ENCODE measurements around the gene HES5. TPM values are rescaled to one million over a fixed set of nuclear protein-coding genes. Genes with fewer than 3 reads are reported as not detected.

HES5 gene
- total RNA-seq, 1 experiment from 2014 or later: not detected

DNA sequence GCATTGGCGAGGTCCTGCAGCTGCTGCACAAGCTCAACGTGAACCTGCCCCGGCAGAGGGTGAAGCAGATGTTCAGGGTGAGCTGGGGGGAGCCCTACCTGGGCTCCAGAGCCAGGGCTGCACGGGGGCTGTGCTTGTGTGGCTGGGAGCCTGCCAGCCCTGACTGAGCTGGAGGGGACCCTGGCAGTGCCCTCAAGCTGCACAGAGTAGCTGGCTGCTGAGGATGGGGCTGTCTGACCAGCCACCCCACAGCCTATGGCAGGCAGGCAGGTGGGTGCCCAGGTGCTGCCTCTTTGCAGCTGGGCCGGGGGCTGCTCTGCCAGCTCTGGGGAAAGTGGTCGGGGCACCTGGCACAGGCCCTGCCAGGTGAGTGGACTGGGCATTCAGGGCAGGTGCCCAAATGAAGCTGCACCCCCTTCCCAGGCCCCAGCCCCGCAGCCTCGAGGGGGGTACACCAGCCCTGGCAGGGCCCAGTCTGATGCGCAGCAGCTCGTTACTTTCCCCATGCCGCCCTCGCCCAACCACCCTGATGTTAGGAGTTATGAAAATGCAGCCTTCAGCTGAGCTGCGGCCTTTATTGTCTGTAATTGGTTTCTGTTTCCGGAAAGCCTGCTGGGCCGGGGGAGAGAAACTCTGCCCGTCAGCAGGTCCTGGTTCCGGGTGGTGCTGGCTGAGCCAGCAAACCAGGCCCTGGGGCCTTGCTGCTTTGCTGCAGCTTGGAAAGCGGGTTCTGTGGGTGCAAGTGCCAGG, 49.7 kb downstream of the HES5 start:
- no peak overlapping the region for H3K27ac ChIP-seq
- H3K36me3 ChIP-seq: no peaks in the 10 kb centered on the region
- no peaks in the 10 kb centered on the region for H3K9me3 ChIP-seq (replicated peaks)
- H3K4me1 ChIP-seq (replicated peaks): no peaks in the 10 kb centered on the region
- H3K27me3 ChIP-seq (replicated peaks): no peaks in the 10 kb centered on the region
- H3K4me3 ChIP-seq: no peak overlapping the region
- DNase-seq (ENCODE audit: low read depth in 1 of 2, low spot score in 2 of 2): no peak

DNA sequence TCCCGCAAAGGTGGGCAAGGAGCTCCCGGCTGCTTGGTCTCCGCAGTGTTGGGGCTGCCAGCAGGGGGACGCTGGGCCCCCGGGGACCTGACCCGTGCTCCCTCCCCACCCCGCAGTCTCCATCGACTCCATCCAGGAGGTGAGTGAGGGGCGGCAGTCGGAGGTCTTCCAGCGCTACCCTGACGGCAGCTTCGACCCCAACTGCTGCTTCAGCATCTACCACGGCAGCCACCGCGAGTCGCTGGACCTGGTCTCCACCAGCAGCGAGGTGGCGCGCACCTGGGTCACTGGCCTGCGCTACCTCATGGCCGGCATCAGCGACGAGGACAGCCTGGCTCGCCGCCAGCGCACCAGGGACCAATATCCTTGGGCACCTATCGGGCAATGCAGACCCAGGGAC, 50.4 kb downstream of the HES5 start:
- Histone ChIP-seq H3K4me3 (no peak overlapping the region), H3K27me3 (replicated peaks) (no peaks in the 10 kb centered on the region), H3K9me3 (replicated peaks) (no peaks in the 10 kb centered on the region), H3K4me1 (replicated peaks) (no peaks in the 10 kb centered on the region), H3K36me3 (no peaks in the 10 kb centered on the region), H3K27ac (no peak overlapping the region)
- DNase-seq (ENCODE audit: low read depth in 1 of 2, low spot score in 2 of 2): no peak

DNA sequence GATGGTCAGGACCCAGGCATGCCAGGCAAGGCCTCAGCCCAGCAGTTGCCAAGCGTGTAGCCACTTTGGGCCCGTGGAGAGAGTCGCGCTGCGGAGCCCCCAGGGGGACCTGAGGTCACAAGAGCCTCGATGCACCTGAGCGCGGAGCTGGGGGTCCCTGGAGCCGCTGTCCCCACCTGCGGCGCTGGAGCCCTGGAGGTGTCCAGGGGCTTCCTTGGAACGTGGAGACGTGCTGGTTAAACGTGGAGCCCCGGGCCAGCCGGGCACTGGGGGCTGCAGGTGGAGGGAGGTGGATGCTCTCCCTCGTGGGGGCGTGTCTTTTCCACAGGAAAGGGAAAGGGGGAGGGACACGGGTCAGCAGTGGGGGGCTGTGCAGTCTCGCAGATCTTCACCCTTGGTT, 50.9 kb downstream of the HES5 start:
- Histone ChIP-seq H3K9me3 (replicated peaks) (no peaks in the 10 kb centered on the region), H3K27ac (no peak overlapping the region), H3K4me1 (replicated peaks) (no peaks in the 10 kb centered on the region), H3K27me3 (replicated peaks) (no peaks in the 10 kb centered on the region), H3K36me3 (no peaks in the 10 kb centered on the region), H3K4me3 (no peak overlapping the region)
- no peak for DNase-seq (ENCODE audit: low read depth in 1 of 2, low spot score in 2 of 2)

Other genes starting within 250 kb of the HES5 start
- 2.3 and 5.0 TPM in 2 replicates for gene MORN1, start 138.7 kb downstream of the HES5 start, total RNA-seq (2014; rRNA removed; shearing (Covaris generic))
- gene RER1, start 138.4 kb downstream of the HES5 start, total RNA-seq (2014; rRNA removed; shearing (Covaris generic)): 90.3 and 269 TPM in 2 replicates
- 29.3 and 37.3 TPM in 2 replicates for gene PEX10, start 117.7 kb downstream of the HES5 start, total RNA-seq (2014; rRNA removed; shearing (Covaris generic))
- 0.24 TPM in 1 of 2 replicates, not detected in the other for gene PLCH2, start 54.0 kb downstream of the HES5 start, total RNA-seq (2014; rRNA removed; shearing (Covaris generic))
- gene PANK4, start 3.7 kb downstream of the HES5 start, total RNA-seq (2014; rRNA removed; shearing (Covaris generic)): 36.7 and 39.9 TPM in 2 replicates
- gene TNFRSF14, start 26.1 kb upstream of the HES5 start, total RNA-seq (2014; rRNA removed; shearing (Covaris generic)): 8.1 and 22.2 TPM in 2 replicates
- 15.2 and 16.4 TPM in 2 replicates for gene PRXL2B, start 56.5 kb upstream of the HES5 start, total RNA-seq (2014; rRNA removed; shearing (Covaris generic))
- not detected in 2 replicates for gene MMEL1, start 102.8 kb upstream of the HES5 start, total RNA-seq (2014; rRNA removed; shearing (Covaris generic))